CD4-positive, alpha-beta T cell treated with Interleukin-1 beta for 1 hour (primary cell): ENCODE data around the gene SNAP25.

ENCODE experiments used
- DNase-seq, 2 donors: peaks; one replicate each; pipeline ENCODE4 v3.0.0-alpha.2; 2020 to 2022

The SNAP25 gene

GRCh38 chr20:10217721-10218410 lies 764 bp upstream of the SNAP25 start:
- DNase-seq: no peak

- DNase-seq: peak; percentile 39 to 54
These were observed 792 bp downstream of the SNAP25 start for GRCh38 chr20:10219452-10219791.

- no peak for DNase-seq
These were observed 1.5 kb downstream of the SNAP25 start for GRCh38 chr20:10219993-10220750.

- DNase-seq: no peak
These were observed 2.4 kb downstream of the SNAP25 start for GRCh38 chr20:10221021-10221420.

- DNase-seq: no peak
These were observed 6.9 kb downstream of the SNAP25 start for GRCh38 chr20:10225439-10226060.

- DNase-seq: no peak
These were observed 9.7 kb downstream of the SNAP25 start for GRCh38 chr20:10228330-10228729.

GRCh38 chr20:10231290-10231689 lies 12.7 kb downstream of the SNAP25 start:
- no peak for DNase-seq

GRCh38 chr20:10236540-10237533 lies 18.2 kb downstream of the SNAP25 start:
- no peak for DNase-seq

GRCh38 chr20:10239954-10240353 lies 21.3 kb downstream of the SNAP25 start:
- no peak for DNase-seq

GRCh38 chr20:10240655-10241054 lies 22.0 kb downstream of the SNAP25 start:
- no peak for DNase-seq

GRCh38 chr20:10242166-10242565 lies 23.5 kb downstream of the SNAP25 start:
- no peak for DNase-seq

- DNase-seq: no peak
These were observed 28.8 kb downstream of the SNAP25 start for GRCh38 chr20:10247440-10247839.

GRCh38 chr20:10249048-10249770 lies 30.6 kb downstream of the SNAP25 start:
- DNase-seq: no peak

- no peak for DNase-seq
These were observed 31.2 kb downstream of the SNAP25 start for GRCh38 chr20:10249822-10250221.

GRCh38 chr20:10250902-10251301 lies 32.3 kb downstream of the SNAP25 start:
- DNase-seq: no peak

- DNase-seq: no peak
These were observed 35.1 kb downstream of the SNAP25 start for GRCh38 chr20:10253780-10254179.

- no peak for DNase-seq
These were observed 37.2 kb downstream of the SNAP25 start for GRCh38 chr20:10255846-10256245.

- DNase-seq: no peak
These were observed 40.5 kb downstream of the SNAP25 start for GRCh38 chr20:10259166-10259565.

GRCh38 chr20:10260316-10260715 lies 41.7 kb downstream of the SNAP25 start:
- no peak for DNase-seq

- DNase-seq: no peak
These were observed 43.1 kb downstream of the SNAP25 start for GRCh38 chr20:10261702-10262101.

GRCh38 chr20:10263385-10264165 lies 44.9 kb downstream of the SNAP25 start:
- DNase-seq: no peak
